Suprapubic skin (tissue), 4 donors: ENCODE results near the gene XRCC6.

ENCODE experiments used
- EP300 ChIP-seq: sonication (generic); formaldehyde crosslinking; IDR thresholded peaks from one replicate; pipeline ENCODE4 v1.6.1; 2017; ENCODE audit warnings: antibody characterized with exemption
- POLR2AphosphoS5 ChIP-seq, 3 donors: sonication (generic); formaldehyde crosslinking; IDR thresholded peaks; one replicate each; pipeline ENCODE4 v1.6.1; 2017; ENCODE audit warnings: antibody characterized with exemption in 3 of 3
- TF ChIP-seq, protein P1 (sequence below), 2 donors: fragments of 200-600 bp in 1 of 2; fragments of 450-650 bp in 1 of 2; sonication (generic) in 1 of 2; IDR thresholded peaks; one replicate each; pipeline ENCODE4 v1.5.1; 2016 to 2019; ENCODE audit warnings: antibody characterized with exemption in 2 of 2, mild to moderate bottlenecking in 1 of 2, moderate library complexity in 1 of 2

DNA sequence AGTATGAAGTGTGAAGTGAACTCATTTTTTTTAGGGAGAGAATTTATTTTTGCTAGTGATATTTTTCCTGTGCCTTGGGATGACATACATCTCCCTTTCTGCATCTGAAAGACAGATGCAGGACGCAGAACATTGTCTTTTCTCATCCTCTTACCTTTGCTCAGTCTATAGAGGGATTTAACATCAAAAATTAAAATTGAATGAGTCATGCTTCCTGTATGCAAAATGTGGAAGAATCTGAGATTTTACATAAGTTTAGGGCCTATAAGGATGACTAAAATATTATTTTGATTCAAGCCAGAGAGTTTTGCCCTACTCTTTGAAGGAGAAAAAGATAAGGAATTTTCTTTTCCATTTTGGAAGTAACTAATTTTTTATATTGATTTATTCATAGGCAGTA, 27.3 kb downstream of the XRCC6 start:
- TF ChIP-seq POLR2AphosphoS5 (IDR thresholded peaks at IDR 0.05) (no peak), EP300 (no peak)
- TF ChIP-seq, protein P1, sequence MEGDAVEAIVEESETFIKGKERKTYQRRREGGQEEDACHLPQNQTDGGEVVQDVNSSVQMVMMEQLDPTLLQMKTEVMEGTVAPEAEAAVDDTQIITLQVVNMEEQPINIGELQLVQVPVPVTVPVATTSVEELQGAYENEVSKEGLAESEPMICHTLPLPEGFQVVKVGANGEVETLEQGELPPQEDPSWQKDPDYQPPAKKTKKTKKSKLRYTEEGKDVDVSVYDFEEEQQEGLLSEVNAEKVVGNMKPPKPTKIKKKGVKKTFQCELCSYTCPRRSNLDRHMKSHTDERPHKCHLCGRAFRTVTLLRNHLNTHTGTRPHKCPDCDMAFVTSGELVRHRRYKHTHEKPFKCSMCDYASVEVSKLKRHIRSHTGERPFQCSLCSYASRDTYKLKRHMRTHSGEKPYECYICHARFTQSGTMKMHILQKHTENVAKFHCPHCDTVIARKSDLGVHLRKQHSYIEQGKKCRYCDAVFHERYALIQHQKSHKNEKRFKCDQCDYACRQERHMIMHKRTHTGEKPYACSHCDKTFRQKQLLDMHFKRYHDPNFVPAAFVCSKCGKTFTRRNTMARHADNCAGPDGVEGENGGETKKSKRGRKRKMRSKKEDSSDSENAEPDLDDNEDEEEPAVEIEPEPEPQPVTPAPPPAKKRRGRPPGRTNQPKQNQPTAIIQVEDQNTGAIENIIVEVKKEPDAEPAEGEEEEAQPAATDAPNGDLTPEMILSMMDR (IDR thresholded peaks at IDR 0.05): no peak
